CD4-positive, alpha-beta memory T cell (primary cell): ENCODE measurements around the gene PIMREG. TPM values are rescaled to one million over a fixed set of nuclear protein-coding genes. Genes with fewer than 3 reads are reported as not detected.

ENCODE experiments used
- CTCF ChIA-PET: fragments of 350-600 bp; sonication (Branson Sonifier 250); formaldehyde crosslinking; loops from one replicate; lab custom pipeline; 2021; ENCODE audit warnings: inconsistent platforms; ENCODE audit not compliant: partially characterized antibody; lab: Charles Lee
- POLR2A ChIA-PET: fragments of 350-600 bp; sonication (Branson Sonifier 250); formaldehyde crosslinking; loops from one replicate; lab custom pipeline; 2021; ENCODE audit not compliant: partially characterized antibody; lab: Charles Lee
- DNase-seq, 5 donors: peaks; one replicate each; pipeline versions ENCODE4 v3.0.0 to v3.0.0-alpha.2; 2020 to 2022; ENCODE audit warnings: mixed read lengths in 1 of 5
- H3K27ac ChIP-seq: one replicate; pipeline ENCODE4 v1.7.0; 2013; ENCODE audit warnings: low read depth, low read length
- H3K27me3 ChIP-seq: 2 replicates; pipeline ENCODE4 v1.7.0; 2013; ENCODE audit warnings: mild to moderate bottlenecking, low read length, moderate library complexity; ENCODE audit not compliant: insufficient read depth
- H3K36me3 ChIP-seq: 2 replicates; pipeline ENCODE4 v1.7.0; 2013; ENCODE audit warnings: mild to moderate bottlenecking, low read length, moderate library complexity; ENCODE audit not compliant: insufficient read depth
- H3K4me1 ChIP-seq: 2 replicates; pipeline ENCODE4 v1.7.0; 2013; ENCODE audit warnings: mild to moderate bottlenecking, low read length, moderate library complexity; ENCODE audit not compliant: insufficient read depth
- H3K4me3 ChIP-seq, 2 donors: one replicate each; pipeline ENCODE4 v1.7.0; 2013; ENCODE audit warnings: low read length in 2 of 2, mild to moderate bottlenecking in 1 of 2
- H3K9me3 ChIP-seq, 2 donors: one replicate each; pipeline ENCODE4 v1.7.0; 2013; ENCODE audit warnings: low read length in 2 of 2, control low read depth in 1 of 2; ENCODE audit not compliant: control insufficient read depth in 1 of 2
- H3K27ac Mint-ChIP-seq, 7 donors: one replicate each; pipeline ENCODE4 v1.8.0; 2020 to 2021; ENCODE audit warnings: mixed read lengths in 7 of 7, mild to moderate bottlenecking in 6 of 7, inconsistent platforms in 3 of 7, moderate library complexity in 3 of 7
- H3K27me3 Mint-ChIP-seq, 2 donors: one replicate each; pipeline ENCODE4 v1.8.0; 2020 to 2021; ENCODE audit warnings: mixed read lengths in 2 of 2
- H3K36me3 Mint-ChIP-seq, 2 donors: one replicate each; pipeline ENCODE4 v1.8.0; 2020 to 2021; ENCODE audit warnings: mixed read lengths in 2 of 2, inconsistent platforms in 1 of 2, mild to moderate bottlenecking in 1 of 2
- H3K4me1 Mint-ChIP-seq, 4 donors: one replicate each; pipeline ENCODE4 v1.8.0; 2020 to 2021; ENCODE audit warnings: mixed read lengths in 4 of 4, mild to moderate bottlenecking in 1 of 4
- H3K4me3 Mint-ChIP-seq, 8 donors: one replicate each; pipeline ENCODE4 v1.8.0; 2020 to 2021; ENCODE audit warnings: mixed read lengths in 8 of 8, mild to moderate bottlenecking in 7 of 8, moderate library complexity in 6 of 8, inconsistent platforms in 3 of 8
- H3K9me3 Mint-ChIP-seq, 8 donors: one replicate each; pipeline ENCODE4 v1.8.0; 2020 to 2021; ENCODE audit warnings: mixed read lengths in 8 of 8, mild to moderate bottlenecking in 5 of 8, inconsistent platforms in 3 of 8, moderate library complexity in 1 of 8
- intact Hi-C: fragments of 100-400 bp; cut with micrococcal nuclease; formaldehyde crosslinking; loops from one replicate; pipeline ENCODE4 v1.15.1; 2023
- polyA plus RNA-seq, 2 donors: library from polyadenylated mRNA; unstranded; fragments of 300-500 nt; fragmentation: Illumina TruSeq; gene quantifications; one replicate each; pipeline ENCODE4 v1.2.3, GENCODE V29; 2021
- total RNA-seq, 2 experiments: library from RNA; stranded (reverse); gene quantifications; one replicate each; pipeline ENCODE4 v1.2.3, GENCODE V29; 2021

PIMREG gene
- total and polyA plus RNA-seq, 4 experiments from 2014 or later = not detected

- Histone ChIP-seq H3K27ac (no peak overlapping the region), H3K4me3 (no peak overlapping the region), H3K9me3 (no peaks in the 10 kb centered on the region), H3K27me3 (peaks cover 4% of the 10 kb centered on the region), H3K4me1 (no peaks in the 10 kb centered on the region), H3K36me3 (no peaks in the 10 kb centered on the region)
- no peak for DNase-seq
- ChIA-PET CTCF (interaction anchor here (1.5 kb wide), 1 partner anchor 16 kb away, joined by 6 read pairs; no protein-coding TSS in a partner anchor), POLR2A (no interaction called here)
- Mint-ChIP-seq H3K4me3 (no peak overlapping the region), H3K9me3 (no peaks in the 10 kb centered on the region), H3K27ac (no peak overlapping the region), H3K27me3 (peaks cover 16 to 18% of the 10 kb centered on the region in 2 donors), H3K4me1 (peaks cover 0 to 4% (median 0%) of the 10 kb centered on the region in 4 donors), H3K36me3 (no peaks in the 10 kb centered on the region)
- intact Hi-C loops = no loop called here
Observed at GRCh38 chr17:6437466-6437865, 6.8 kb upstream of the PIMREG start.

GRCh38 chr17:6437956-6438355 is 6.3 kb upstream of the PIMREG start:
- Histone ChIP-seq H3K4me1 (no peaks in the 10 kb centered on the region), H3K27me3 (peaks cover 4% of the 10 kb centered on the region), H3K27ac (no peak overlapping the region), H3K4me3 (no peak overlapping the region), H3K36me3 (no peaks in the 10 kb centered on the region), H3K9me3 (no peaks in the 10 kb centered on the region)
- POLR2A ChIA-PET = no interaction called here
- H3K27ac Mint-ChIP-seq = no peak overlapping the region
- no peaks in the 10 kb centered on the region for H3K36me3 Mint-ChIP-seq
- no peak for DNase-seq
- H3K4me1 Mint-ChIP-seq = peaks cover 0 to 4% (median 0%) of the 10 kb centered on the region in 4 donors
- intact Hi-C loops = no loop called here
- H3K9me3 Mint-ChIP-seq = no peaks in the 10 kb centered on the region
- H3K27me3 Mint-ChIP-seq = peaks cover 16 to 18% of the 10 kb centered on the region in 2 donors
- CTCF ChIA-PET = no interaction called here
- no peak overlapping the region for H3K4me3 Mint-ChIP-seq

- H3K27ac Mint-ChIP-seq = no peak overlapping the region
- intact Hi-C loops = loop anchor here (5.0 to 10.0 kb wide), 2 partner anchors 215 to 953 kb away; partner anchors contain the start of genes C17orf100, DERL2, MED31 and MIS12
- Histone ChIP-seq H3K27ac (no peak overlapping the region), H3K4me1 (peaks cover 5% of the 10 kb centered on the region), H3K36me3 (no peaks in the 10 kb centered on the region), H3K27me3 (peaks cover 4% of the 10 kb centered on the region), H3K9me3 (no peaks in the 10 kb centered on the region), H3K4me3 (no peak overlapping the region)
- peaks cover 16 to 18% of the 10 kb centered on the region in 2 donors for H3K27me3 Mint-ChIP-seq
- ChIA-PET POLR2A (no interaction called here), CTCF (interaction anchor here (1.0 to 1.9 kb wide), 2 partner anchors 18 to 848 kb away, joined by 3 to 7 read pairs; no protein-coding TSS in a partner anchor)
- no peaks in the 10 kb centered on the region for H3K9me3 Mint-ChIP-seq
- H3K4me1 Mint-ChIP-seq = peaks cover 9 to 18% (median 13%) of the 10 kb centered on the region in 4 donors
- no peaks in the 10 kb centered on the region for H3K36me3 Mint-ChIP-seq
- no peak overlapping the region for H3K4me3 Mint-ChIP-seq
- DNase-seq = no peak
Observed at GRCh38 chr17:6439951-6440350, 4.3 kb upstream of the PIMREG start.

GRCh38 chr17:6442775-6443174 is 1.5 kb upstream of the PIMREG start:
- Histone ChIP-seq H3K9me3 (no peaks in the 10 kb centered on the region), H3K4me1 (peaks cover 5% of the 10 kb centered on the region), H3K27me3 (no peaks in the 10 kb centered on the region), H3K27ac (no peak overlapping the region), H3K36me3 (no peaks in the 10 kb centered on the region), H3K4me3 (no peak overlapping the region)
- H3K27ac Mint-ChIP-seq = no peak overlapping the region
- intact Hi-C loops = loop anchor here (5.0 to 10.0 kb wide), 2 partner anchors 212 to 955 kb away; partner anchors contain the start of genes C17orf100, DERL2, MED31 and MIS12
- H3K4me3 Mint-ChIP-seq = peak overlapping the region in 4 of 8 donors; percentile 91 to 93 (median 92)
- DNase-seq = no peak
- CTCF ChIA-PET = interaction anchor here (1.0 to 2.2 kb wide), 7 partner anchors 18 to 858 kb away, joined by 3 to 10 read pairs (median 4); partner anchors contain the start of gene NLRP1
- POLR2A ChIA-PET = interaction anchor here (3.3 kb wide), 1 partner anchor 858 kb away, joined by 14 read pairs; the partner anchor contains the start of gene NLRP1
- H3K4me1 Mint-ChIP-seq = peaks cover 9 to 16% (median 12%) of the 10 kb centered on the region in 4 donors
- H3K9me3 Mint-ChIP-seq = no peaks in the 10 kb centered on the region
- peaks cover 9 to 10% of the 10 kb centered on the region in 2 donors for H3K27me3 Mint-ChIP-seq
- H3K36me3 Mint-ChIP-seq = no peaks in the 10 kb centered on the region

GRCh38 chr17:6444571-6445335 is 498 bp downstream of the PIMREG start:
- POLR2A ChIA-PET = interaction anchor here (1.3 to 3.3 kb wide), 3 partner anchors 10 to 860 kb away, joined by 3 to 14 read pairs (median 12); partner anchors contain the start of gene NLRP1
- no peaks in the 10 kb centered on the region for H3K9me3 Mint-ChIP-seq
- CTCF ChIA-PET = interaction anchor here (0.6 to 2.8 kb wide), 3 partner anchors 9 to 1096 kb away, joined by 3 to 8 read pairs (median 7); no protein-coding TSS in a partner anchor

GRCh38 chr17:6446516-6447100 is 2.4 kb downstream of the PIMREG start:
- Mint-ChIP-seq H3K4me1 (peaks cover 9 to 16% (median 12%) of the 10 kb centered on the region in 4 donors), H3K9me3 (no peaks in the 10 kb centered on the region), H3K4me3 (no peak overlapping the region), H3K27me3 (no peaks in the 10 kb centered on the region), H3K27ac (peak overlapping the region in 1 of 7 donors; percentile 29), H3K36me3 (no peaks in the 10 kb centered on the region)
- CTCF ChIA-PET = interaction anchor here (2.8 kb wide), 1 partner anchor 26 kb away, joined by 7 read pairs; no protein-coding TSS in a partner anchor
- Histone ChIP-seq H3K27me3 (no peaks in the 10 kb centered on the region), H3K27ac (no peak overlapping the region), H3K4me3 (no peak overlapping the region), H3K36me3 (no peaks in the 10 kb centered on the region), H3K9me3 (no peaks in the 10 kb centered on the region), H3K4me1 (peaks cover 5% of the 10 kb centered on the region)
- intact Hi-C loops = loop anchor here (10.0 kb wide), 1 partner anchor 208 kb away; the partner anchor contains the start of genes C17orf100 and MED31
- DNase-seq = no peak
- POLR2A ChIA-PET = interaction anchor here (1.3 kb wide), 1 partner anchor 862 kb away, joined by 3 read pairs; the partner anchor contains the start of gene NLRP1

More at GRCh38 chr17:6444571-6445335, 498 bp downstream of the PIMREG start:
- Mint-ChIP-seq H3K36me3 (no peaks in the 10 kb centered on the region), H3K27ac (peak overlapping the region; percentile 68 to 96 (median 78)), H3K4me1 (peaks cover 9 to 16% (median 12%) of the 10 kb centered on the region in 4 donors), H3K4me3 (peak overlapping the region; percentile 91 to 94 (median 92)), H3K27me3 (peaks cover 2 to 4% of the 10 kb centered on the region in 2 donors)
- Histone ChIP-seq H3K4me1 (peaks cover 5% of the 10 kb centered on the region), H3K27me3 (no peaks in the 10 kb centered on the region), H3K27ac (no peak overlapping the region), H3K4me3 (peak overlapping the region; percentile 52 to 93), H3K9me3 (no peaks in the 10 kb centered on the region), H3K36me3 (no peaks in the 10 kb centered on the region)
- intact Hi-C loops = loop anchor here (5.0 to 10.0 kb wide), 2 partner anchors 210 to 957 kb away; partner anchors contain the start of genes C17orf100, DERL2, MED31 and MIS12
- no peak for DNase-seq
